A549 (cell line): ENCODE data around the gene SH3RF3. TPM values are rescaled to one million over a fixed set of nuclear protein-coding genes. Genes with fewer than 3 reads are reported as not detected.

ENCODE experiments used
- ATAC-seq, 2 experiments: fragments of 200-7000 bp in 1 of 2; fragments of >200 bp in 1 of 2; cut with Nextera tagmentation in 1 of 2; cut with Tn5 transposase in 1 of 2; 3 replicates each; pipeline versions ENCODE4 v1.8.0 to v1.9.1; 2018 to 2020; ENCODE audit warnings: mild to moderate bottlenecking in 1 of 2, moderate library complexity in 1 of 2
- CTCF ChIA-PET: fragments of 300-600 bp; sonication (Branson Sonifier 250); formaldehyde crosslinking; extraction: SDS; loops from one replicate; lab custom pipeline; 2021; ENCODE audit warnings: antibody characterized with exemption, inconsistent platforms; lab: Yijun Ruan, JAX
- POLR2A ChIA-PET: fragments of 350-600 bp; formaldehyde crosslinking; extraction: SDS; loops from one replicate; lab custom pipeline; 2021; ENCODE audit warnings: antibody characterized with exemption, inconsistent platforms; lab: Yijun Ruan, JAX
- DNase-seq, 2 experiments: peaks; one replicate each; pipeline versions ENCODE4 v3.0.0 to v3.0.0-alpha.2; 2011 to 2016; ENCODE audit warnings: low read depth in 1 of 2, low spot score in 1 of 2
- FAIRE-seq: peaks from 2 replicates; lab custom pipeline; 2011; peaks lifted over from hg19 to GRCh38; lab: Jason Lieb, UNC
- H3K27ac ChIP-seq, 2 experiments: fragments of >200 bp; sonication (Bioruptor Twin); formaldehyde crosslinking; 3 replicates each; pipeline ENCODE4 v1.5.1; 2016 to 2017
- H3K4me1 ChIP-seq: fragments of >200 bp; sonication (Bioruptor Twin); formaldehyde crosslinking; 3 replicates; pipeline ENCODE4 v1.6.1; 2016
- H3K4me2 ChIP-seq: fragments of >200 bp; sonication (Bioruptor Twin); formaldehyde crosslinking; 3 replicates; pipeline ENCODE4 v1.6.1; 2016
- H3K4me3 ChIP-seq: fragments of >200 bp; sonication (Bioruptor Twin); formaldehyde crosslinking; 3 replicates; pipeline ENCODE4 v1.5.1; 2016
- H3K9me3 ChIP-seq: fragments of >200 bp; sonication (Bioruptor Twin); formaldehyde crosslinking; 3 replicates; pipeline ENCODE4 v1.6.1; 2016
- CBX8 ChIP-seq: fragments of 200-600 bp; sonication (generic); IDR thresholded peaks from 2 replicates; pipeline ENCODE4 v1.6.1; 2016
- CEBPB ChIP-seq, 2 experiments: fragments of >200 bp in 1 of 2; sonication (Bioruptor Twin) in 1 of 2; formaldehyde crosslinking in 1 of 2; IDR thresholded peaks; 2 replicates each; pipeline ENCODE4 v1.6.1; 2012 to 2016
- CHD2 ChIP-seq: fragments of 150-350 bp; IDR thresholded peaks from 2 replicates; pipeline ENCODE4 v1.6.1; 2014; ENCODE audit warnings: low read length; ENCODE audit not compliant: partially characterized antibody
- EHF ChIP-seq: fragments of 250-450 bp; sonication (Bioruptor Pico); IDR thresholded peaks from 2 replicates; pipeline ENCODE4 v1.5.0; 2020; ENCODE audit warnings: mild to moderate bottlenecking
- EP300 ChIP-seq, 2 experiments: fragments of >200 bp; sonication (Bioruptor Twin); formaldehyde crosslinking; IDR thresholded peaks; 2 replicates in 1 of 2; 3 replicates in 1 of 2; pipeline ENCODE4 v1.6.1; 2016 to 2017
- FOSB ChIP-seq: fragments of 250-450 bp; sonication (Bioruptor Pico); IDR thresholded peaks from 2 replicates; pipeline ENCODE4 v1.5.0; 2020; ENCODE audit warnings: mild to moderate bottlenecking, moderate library complexity
- GATA3 ChIP-seq: IDR thresholded peaks from 2 replicates; pipeline ENCODE4 v1.6.1; 2012; ENCODE audit warnings: borderline replicate concordance
- HEYL ChIP-seq: fragments of 250-450 bp; sonication (Bioruptor Pico); IDR thresholded peaks from 2 replicates; pipeline ENCODE4 v1.8.0; 2021; ENCODE audit warnings: mild to moderate bottlenecking, moderate library complexity
- JUNB ChIP-seq: fragments of >200 bp; sonication (Bioruptor Twin); formaldehyde crosslinking; IDR thresholded peaks from 2 replicates; pipeline ENCODE4 v1.6.1; 2016
- KDM1A ChIP-seq: fragments of 200-600 bp; sonication (generic); IDR thresholded peaks from 2 replicates; pipeline ENCODE4 v1.6.1; 2016; ENCODE audit warnings: low read depth, mild to moderate bottlenecking
- MAFK ChIP-seq: fragments of 450-650 bp; IDR thresholded peaks from 2 replicates; pipeline ENCODE4 v1.6.1; 2014; ENCODE audit not compliant: partially characterized antibody
- MAZ ChIP-seq: fragments of 150-350 bp; IDR thresholded peaks from 2 replicates; pipeline ENCODE4 v1.6.1; 2014; ENCODE audit warnings: antibody characterized with exemption, low read depth, low read length, borderline replicate concordance
- NFE2L2 ChIP-seq: fragments of 150-350 bp; conservative IDR thresholded peaks from 2 replicates; pipeline ENCODE4 v1.6.1; 2014; ENCODE audit warnings: low read length
- NR3C1 ChIP-seq: fragments of >200 bp; sonication (Bioruptor Twin); formaldehyde crosslinking; IDR thresholded peaks from 3 replicates; pipeline ENCODE4 v1.6.1; 2017
- POLR2AphosphoS2 ChIP-seq: conservative IDR thresholded peaks from 2 replicates; pipeline ENCODE4 v1.6.1; 2012; ENCODE audit warnings: low read length, improper control_type of control experiment, inconsistent platforms
- RAD21 ChIP-seq, 2 experiments: fragments of >200 bp in 1 of 2; sonication (Bioruptor Twin) in 1 of 2; formaldehyde crosslinking in 1 of 2; IDR thresholded peaks in 1 of 2; conservative IDR thresholded peaks in 1 of 2; 2 replicates in 1 of 2; 3 replicates in 1 of 2; pipeline ENCODE4 v1.6.1; 2012 to 2018; ENCODE audit warnings: inconsistent platforms in 1 of 2
- RARB ChIP-seq: fragments of 250-450 bp; sonication (Bioruptor Pico); IDR thresholded peaks from 2 replicates; pipeline ENCODE4 v1.8.0; 2021; ENCODE audit warnings: mild to moderate bottlenecking, moderate library complexity
- RNF2 ChIP-seq: fragments of 200-600 bp; sonication (generic); IDR thresholded peaks from 2 replicates; pipeline ENCODE4 v1.6.1; 2016; ENCODE audit warnings: low read depth, mild to moderate bottlenecking, antibody characterized with exemption, moderate library complexity, borderline replicate concordance
- SREBF2 ChIP-seq: fragments of 450-650 bp; IDR thresholded peaks from 2 replicates; pipeline ENCODE4 v1.6.1; 2014; ENCODE audit warnings: mild to moderate bottlenecking, moderate library complexity
- TP53 ChIP-seq: fragments of 250-450 bp; sonication (Bioruptor Pico); IDR thresholded peaks from 2 replicates; pipeline ENCODE4 v1.5.0; 2021; ENCODE audit warnings: mild to moderate bottlenecking, moderate library complexity
- ZFP36 ChIP-seq: fragments of 450-650 bp; IDR thresholded peaks from 2 replicates; pipeline ENCODE4 v1.6.1; 2014; ENCODE audit warnings: borderline replicate concordance; ENCODE audit not compliant: partially characterized antibody
- ZSCAN20 ChIP-seq: fragments of 250-450 bp; sonication (Bioruptor Pico); IDR thresholded peaks from 2 replicates; pipeline ENCODE4 v1.8.0; 2022; ENCODE audit warnings: mild to moderate bottlenecking, moderate library complexity
- WGBS: methylation state at CpG from one replicate; pipeline ENCODE4 v1.1.6; 2017; ENCODE audit errors: missing lambda C conversion rate; 5-methylcytosine and 5-hydroxymethylcytosine counted together
- polyA plus RNA-seq, 4 experiments: library from polyadenylated mRNA; depleted of rRNA in 3 of 4; stranded (reverse); fragments of >200 nt; fragmentation: RNase III in 1 of 4; extraction: RNeasy Plus Mini Kit Qiagen cat#74134 plus additional on column Dnase treatment in 1 of 4; gene quantifications; 2 replicates in 3 of 4; 3 replicates in 1 of 4; pipeline ENCODE4 v1.2.3, GENCODE V29; 2011 to 2017
- TF ChIP-seq, protein P1 (sequence below): fragments of >200 bp; sonication (Bioruptor Twin); formaldehyde crosslinking; IDR thresholded peaks from 3 replicates; pipeline ENCODE4 v1.6.1; 2016
- TF ChIP-seq, protein P2 (sequence below): fragments of 200-600 bp; sonication (generic); IDR thresholded peaks from 2 replicates; pipeline ENCODE4 v1.6.1; 2016; ENCODE audit warnings: antibody characterized with exemption, mild to moderate bottlenecking, moderate library complexity
- TF ChIP-seq, protein P3 (sequence below): fragments of 250-450 bp; sonication (Bioruptor Pico); IDR thresholded peaks from 2 replicates; pipeline ENCODE4 v1.5.0; 2020; ENCODE audit warnings: low read depth, mild to moderate bottlenecking, moderate library complexity
- TF ChIP-seq, protein P4 (sequence below): fragments of 150-350 bp; IDR thresholded peaks from 2 replicates; pipeline ENCODE4 v1.6.1; 2014; ENCODE audit warnings: low read depth, mild to moderate bottlenecking, low read length

Gene SH3RF3
- polyA plus RNA-seq, 2 of the 4 experiments (the other 2 are of a cell fraction) = 0.04 to 0.21 TPM

DNA sequence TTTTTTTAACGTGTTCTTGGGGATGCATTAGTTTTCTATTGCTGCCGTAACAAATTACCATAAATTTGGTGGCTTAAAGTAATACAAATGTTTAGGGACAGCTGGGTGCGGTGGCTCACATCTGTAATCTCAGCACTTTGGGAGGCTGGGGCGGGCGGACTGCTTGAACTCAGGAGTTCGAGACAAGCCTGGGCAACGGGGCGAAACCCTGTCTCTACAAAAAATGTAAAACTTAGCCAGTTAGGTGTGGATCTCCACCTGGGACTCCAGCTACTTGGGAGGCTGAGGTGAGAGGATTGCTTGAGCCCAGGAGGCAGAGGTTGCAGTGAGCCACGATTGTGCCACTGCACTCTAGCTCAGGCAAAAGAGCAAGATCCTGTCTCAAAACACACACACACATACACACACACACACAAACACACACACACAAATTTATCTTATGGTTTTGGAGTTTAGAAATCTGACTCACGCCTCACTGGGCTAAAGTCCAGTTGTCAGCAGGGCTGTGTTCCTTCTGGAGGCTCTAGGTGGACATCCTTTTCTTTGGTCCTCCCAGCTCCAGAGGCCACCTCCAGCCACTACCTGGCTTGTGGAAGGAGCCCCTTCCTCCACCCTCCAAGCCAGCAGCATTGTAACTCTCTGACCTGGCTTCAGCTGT lies 408.7 kb downstream of the SH3RF3 start:
- ChIA-PET POLR2A (no interaction called here), CTCF (interaction anchor here (1.1 to 1.4 kb wide), 2 partner anchors 9 to 10 kb away, joined by 4 to 6 read pairs; no protein-coding TSS in a partner anchor)
- TF ChIP-seq CEBPB (IDR thresholded peaks at IDR 0.05) = no peak
- TF ChIP-seq, protein P1, sequence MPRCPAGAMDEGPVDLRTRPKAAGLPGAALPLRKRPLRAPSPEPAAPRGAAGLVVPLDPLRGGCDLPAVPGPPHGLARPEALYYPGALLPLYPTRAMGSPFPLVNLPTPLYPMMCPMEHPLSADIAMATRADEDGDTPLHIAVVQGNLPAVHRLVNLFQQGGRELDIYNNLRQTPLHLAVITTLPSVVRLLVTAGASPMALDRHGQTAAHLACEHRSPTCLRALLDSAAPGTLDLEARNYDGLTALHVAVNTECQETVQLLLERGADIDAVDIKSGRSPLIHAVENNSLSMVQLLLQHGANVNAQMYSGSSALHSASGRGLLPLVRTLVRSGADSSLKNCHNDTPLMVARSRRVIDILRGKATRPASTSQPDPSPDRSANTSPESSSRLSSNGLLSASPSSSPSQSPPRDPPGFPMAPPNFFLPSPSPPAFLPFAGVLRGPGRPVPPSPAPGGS = no peak
- TF ChIP-seq, protein P2, sequence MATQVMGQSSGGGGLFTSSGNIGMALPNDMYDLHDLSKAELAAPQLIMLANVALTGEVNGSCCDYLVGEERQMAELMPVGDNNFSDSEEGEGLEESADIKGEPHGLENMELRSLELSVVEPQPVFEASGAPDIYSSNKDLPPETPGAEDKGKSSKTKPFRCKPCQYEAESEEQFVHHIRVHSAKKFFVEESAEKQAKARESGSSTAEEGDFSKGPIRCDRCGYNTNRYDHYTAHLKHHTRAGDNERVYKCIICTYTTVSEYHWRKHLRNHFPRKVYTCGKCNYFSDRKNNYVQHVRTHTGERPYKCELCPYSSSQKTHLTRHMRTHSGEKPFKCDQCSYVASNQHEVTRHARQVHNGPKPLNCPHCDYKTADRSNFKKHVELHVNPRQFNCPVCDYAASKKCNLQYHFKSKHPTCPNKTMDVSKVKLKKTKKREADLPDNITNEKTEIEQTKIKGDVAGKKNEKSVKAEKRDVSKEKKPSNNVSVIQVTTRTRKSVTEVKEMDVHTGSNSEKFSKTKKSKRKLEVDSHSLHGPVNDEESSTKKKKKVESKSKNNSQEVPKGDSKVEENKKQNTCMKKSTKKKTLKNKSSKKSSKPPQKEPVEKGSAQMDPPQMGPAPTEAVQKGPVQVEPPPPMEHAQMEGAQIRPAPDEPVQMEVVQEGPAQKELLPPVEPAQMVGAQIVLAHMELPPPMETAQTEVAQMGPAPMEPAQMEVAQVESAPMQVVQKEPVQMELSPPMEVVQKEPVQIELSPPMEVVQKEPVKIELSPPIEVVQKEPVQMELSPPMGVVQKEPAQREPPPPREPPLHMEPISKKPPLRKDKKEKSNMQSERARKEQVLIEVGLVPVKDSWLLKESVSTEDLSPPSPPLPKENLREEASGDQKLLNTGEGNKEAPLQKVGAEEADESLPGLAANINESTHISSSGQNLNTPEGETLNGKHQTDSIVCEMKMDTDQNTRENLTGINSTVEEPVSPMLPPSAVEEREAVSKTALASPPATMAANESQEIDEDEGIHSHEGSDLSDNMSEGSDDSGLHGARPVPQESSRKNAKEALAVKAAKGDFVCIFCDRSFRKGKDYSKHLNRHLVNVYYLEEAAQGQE = no peak
- no peak for TF ChIP-seq JUNB
- TF ChIP-seq POLR2AphosphoS2 = no peak
- no peak for TF ChIP-seq RAD21 (conservative IDR thresholded peaks at IDR 0.05 in 1 of 2, IDR thresholded peaks at IDR 0.05 in 1 of 2)
- TF ChIP-seq, protein P3, sequence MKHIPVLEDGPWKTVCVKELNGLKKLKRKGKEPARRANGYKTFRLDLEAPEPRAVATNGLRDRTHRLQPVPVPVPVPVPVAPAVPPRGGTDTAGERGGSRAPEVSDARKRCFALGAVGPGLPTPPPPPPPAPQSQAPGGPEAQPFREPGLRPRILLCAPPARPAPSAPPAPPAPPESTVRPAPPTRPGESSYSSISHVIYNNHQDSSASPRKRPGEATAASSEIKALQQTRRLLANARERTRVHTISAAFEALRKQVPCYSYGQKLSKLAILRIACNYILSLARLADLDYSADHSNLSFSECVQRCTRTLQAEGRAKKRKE (CRISPR knock-in tag) = no peak
- no peak for TF ChIP-seq MAZ
- TF ChIP-seq KDM1A = no peak
- TF ChIP-seq ZSCAN20 (CRISPR knock-in tag) = no peak
- no peak for TF ChIP-seq GATA3
- no peak for TF ChIP-seq NR3C1
- no peak for TF ChIP-seq ZFP36
- no peak for TF ChIP-seq CHD2
- TF ChIP-seq HEYL (CRISPR knock-in tag) = no peak
- no peak for TF ChIP-seq EHF
- TF ChIP-seq MAFK = no peak
- Histone ChIP-seq H3K4me3 (no peak overlapping the region), H3K4me1 (no peaks in the 10 kb centered on the region), H3K4me2 (no peak overlapping the region), H3K9me3 (no peaks in the 10 kb centered on the region), H3K27ac (no peak overlapping the region)
- 82% methylated on average over 10 of the region's 10 CpGs for WGBS
- no peak for FAIRE-seq
- peak in 1 of 2 experiments; percentile 48; a peak in 3 of 6 replicates for ATAC-seq
- no peak for DNase-seq

DNA sequence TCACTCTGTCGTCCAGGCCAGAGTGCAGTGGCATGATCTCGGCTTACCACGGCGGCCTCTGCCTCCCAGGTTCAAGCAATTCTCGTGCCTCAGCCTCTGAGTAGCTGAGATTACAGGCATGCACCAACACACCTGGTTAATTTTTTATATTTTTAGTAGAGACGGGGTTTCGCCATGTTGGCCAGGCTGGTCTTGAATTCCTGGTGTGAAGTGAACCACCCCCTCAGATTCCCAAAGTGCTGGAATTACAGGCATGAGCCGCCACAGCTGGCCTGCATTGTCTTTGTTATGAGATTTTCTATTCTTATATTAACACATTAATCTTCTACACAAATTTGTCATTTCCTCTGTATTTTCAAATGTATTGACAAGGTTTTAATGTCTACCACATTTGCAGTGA lies 409.5 kb downstream of the SH3RF3 start:
- CTCF ChIA-PET = interaction anchor here (1.4 kb wide), 1 partner anchor 8 kb away, joined by 6 read pairs; no protein-coding TSS in a partner anchor

More for the DNA sequence above, 409.5 kb downstream of the SH3RF3 start:
- no peaks in the 10 kb centered on the region for H3K4me1 ChIP-seq
- no peak overlapping the region for H3K4me3 ChIP-seq
- FAIRE-seq = no peak
- no peak for DNase-seq
- 94% methylated on average over 8 of the region's 8 CpGs for WGBS
- H3K27ac ChIP-seq = no peak overlapping the region
- no peak overlapping the region for H3K4me2 ChIP-seq
- POLR2A ChIA-PET = no interaction called here
- no peaks in the 10 kb centered on the region for H3K9me3 ChIP-seq
- TF ChIP-seq NFE2L2 (no peak), TP53 (CRISPR knock-in tag) (no peak), CBX8 (no peak), ZFP36 (no peak), MAFK (no peak), RARB (CRISPR knock-in tag) (no peak), EP300 (IDR thresholded peaks at IDR 0.05) (no peak), RNF2 (no peak), SREBF2 (no peak), JUNB (no peak), EHF (no peak), FOSB (CRISPR knock-in tag) (no peak)
- TF ChIP-seq, protein P4, sequence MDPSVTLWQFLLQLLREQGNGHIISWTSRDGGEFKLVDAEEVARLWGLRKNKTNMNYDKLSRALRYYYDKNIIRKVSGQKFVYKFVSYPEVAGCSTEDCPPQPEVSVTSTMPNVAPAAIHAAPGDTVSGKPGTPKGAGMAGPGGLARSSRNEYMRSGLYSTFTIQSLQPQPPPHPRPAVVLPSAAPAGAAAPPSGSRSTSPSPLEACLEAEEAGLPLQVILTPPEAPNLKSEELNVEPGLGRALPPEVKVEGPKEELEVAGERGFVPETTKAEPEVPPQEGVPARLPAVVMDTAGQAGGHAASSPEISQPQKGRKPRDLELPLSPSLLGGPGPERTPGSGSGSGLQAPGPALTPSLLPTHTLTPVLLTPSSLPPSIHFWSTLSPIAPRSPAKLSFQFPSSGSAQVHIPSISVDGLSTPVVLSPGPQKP = no peak
- TF ChIP-seq, all 56 proteins: peak for 0
- no peak for ATAC-seq
